ENCODE measurements around the gene LARP6.
"Not testable (repeated sequence)": the region's sequence is repeated elsewhere in the genome, so short reads cannot be mapped to it uniquely, and the experiment has no call there.

The LARP6 gene

DNA sequence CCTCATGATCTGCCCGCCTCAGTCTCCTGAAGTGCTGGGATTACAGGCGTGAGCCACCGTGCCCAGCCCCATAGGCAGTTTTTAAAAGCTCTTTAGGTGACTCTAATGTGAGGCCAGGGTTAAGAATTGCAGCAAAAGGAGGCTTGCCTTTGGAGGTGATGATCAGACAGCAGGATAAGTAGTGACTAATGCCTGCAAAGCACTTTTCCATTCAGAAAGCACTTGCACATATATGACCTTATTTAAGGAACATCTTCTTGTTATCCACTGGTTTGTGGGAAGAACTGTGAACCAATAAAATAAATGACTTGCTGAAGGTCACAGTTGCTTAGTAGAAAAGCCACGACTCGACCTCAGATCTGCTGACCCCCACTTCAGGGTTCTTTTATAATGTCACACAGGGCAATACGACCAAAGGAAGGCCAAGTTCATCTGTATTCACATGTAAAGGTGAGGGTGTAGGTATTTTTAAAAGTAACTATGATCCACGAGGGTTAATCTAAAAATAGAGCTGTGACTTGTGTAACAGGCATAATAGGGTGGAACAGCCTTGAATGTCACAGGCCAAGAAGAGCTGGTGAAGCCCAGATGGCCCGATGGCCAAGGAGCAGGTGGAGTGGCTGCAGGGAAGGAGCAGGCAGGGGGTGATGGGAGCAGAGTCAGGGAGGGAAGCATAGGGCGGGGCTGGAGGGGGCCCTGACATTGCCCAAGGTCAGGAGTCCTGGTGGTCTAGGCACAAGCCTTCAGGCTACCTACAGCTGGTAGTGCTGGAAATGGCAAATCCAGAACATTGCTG, 24.4 kb downstream of the LARP6 start:
- DNase-seq, result no peak

DNA sequence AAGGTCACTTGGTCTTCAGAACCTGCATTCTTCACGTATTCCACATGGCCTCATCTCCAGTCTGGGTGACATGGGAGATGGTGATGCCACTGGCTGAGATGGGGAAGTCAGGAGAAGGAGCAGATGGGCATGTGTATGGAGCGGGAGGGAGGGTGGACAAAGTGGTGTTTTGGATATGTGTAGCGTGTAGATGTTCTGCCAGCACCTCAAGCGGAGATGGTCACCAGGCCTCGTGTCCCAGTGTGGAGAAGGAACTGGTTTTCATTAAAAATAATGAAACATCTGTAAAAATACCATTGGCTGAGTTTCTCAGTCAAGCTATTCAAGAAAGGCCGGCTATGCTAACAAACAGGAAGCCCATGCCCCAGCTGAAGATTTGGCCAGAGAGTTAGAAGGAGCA, 26.2 kb downstream of the LARP6 start:
- no peak for DNase-seq

DNA sequence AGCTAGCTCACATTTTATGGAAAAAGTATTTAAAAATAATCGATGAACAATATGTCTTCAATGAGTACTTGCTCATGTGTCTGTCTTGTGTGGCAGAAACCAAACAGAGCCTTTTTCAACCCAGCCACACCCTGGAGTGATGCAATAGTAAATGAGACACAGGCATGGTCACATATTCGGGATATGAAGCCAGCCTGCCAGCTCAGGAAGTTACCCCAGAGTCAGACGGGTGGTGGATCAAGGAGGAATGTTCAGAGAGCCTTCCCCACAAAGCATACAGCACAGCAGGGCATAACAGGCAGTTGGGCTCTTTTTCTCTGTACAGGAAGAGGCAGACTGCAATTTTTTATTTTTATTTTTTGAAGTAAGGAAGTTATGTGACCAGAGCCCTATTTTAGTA, 27.3 kb downstream of the LARP6 start:
- no peak for DNase-seq

GRCh38 chr15:70825841-70826240, 28.1 kb downstream of the LARP6 start:
- DNase-seq, result no peak

DNA sequence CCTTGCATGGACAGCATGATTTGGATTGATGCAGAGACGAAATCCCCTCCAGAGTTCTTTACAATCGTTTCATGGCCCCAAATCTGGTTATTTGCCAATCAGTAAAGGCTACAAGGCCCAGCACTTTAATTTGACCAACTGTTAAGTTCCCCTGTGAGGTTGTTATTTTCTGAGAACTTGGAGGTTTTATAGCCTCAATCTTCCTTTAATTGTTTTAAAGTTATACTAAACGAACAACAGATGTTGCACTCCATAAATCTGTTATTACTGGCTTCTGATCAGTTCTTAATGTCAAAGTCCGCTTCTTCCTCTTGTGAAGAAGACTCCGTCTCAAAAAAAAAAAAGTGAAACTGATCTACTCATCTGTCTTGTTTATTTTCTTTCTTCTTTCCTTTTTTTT, 30.8 kb downstream of the LARP6 start:
- DNase-seq, result peak; percentile 64 to 75

- no peak for DNase-seq
Observed at GRCh38 chr15:70820214-70820613, 33.7 kb downstream of the LARP6 start.

DNA sequence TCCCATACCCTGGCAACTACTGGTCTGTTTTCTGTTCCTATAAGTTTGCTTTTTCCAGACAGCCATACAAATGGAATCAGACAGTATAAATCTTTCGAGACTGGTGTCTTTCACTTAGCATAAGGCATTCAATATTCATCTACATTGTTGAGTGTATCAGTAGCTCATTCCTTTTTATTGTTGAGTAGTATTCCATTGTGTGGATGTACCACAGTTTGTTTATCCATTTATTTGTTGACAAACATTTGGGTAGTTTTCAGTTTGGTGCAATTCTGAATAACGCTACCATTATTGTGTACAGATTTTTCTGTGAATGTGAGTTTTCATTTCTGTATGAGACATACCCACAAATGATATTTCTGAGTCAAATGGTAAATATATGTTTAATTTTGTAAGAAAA, 35.4 kb downstream of the LARP6 start:
- no peak for DNase-seq

GRCh38 chr15:70817266-70817665, 36.7 kb downstream of the LARP6 start:
- no peak for DNase-seq

DNA sequence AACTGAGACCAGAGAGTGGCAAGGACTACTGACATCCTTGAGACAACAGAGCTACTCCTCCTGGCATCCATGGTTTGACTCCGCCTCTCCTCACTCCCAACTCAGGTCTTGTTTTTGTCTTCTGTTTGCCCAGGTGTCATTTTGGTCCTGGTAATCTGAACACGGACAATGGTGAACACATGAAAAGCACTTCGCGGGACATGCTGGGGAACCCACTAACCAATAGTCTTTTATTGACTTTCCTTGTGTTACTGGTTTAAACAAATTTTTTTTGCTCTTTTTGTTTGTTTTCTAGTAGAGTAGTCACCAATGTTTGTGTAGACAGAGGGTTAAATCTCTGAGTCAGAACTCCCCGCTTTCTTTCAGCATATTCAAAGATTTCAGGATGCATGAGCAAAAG, 38.4 kb downstream of the LARP6 start:
- DNase-seq, result no peak

- DNase-seq, result not testable (repeated sequence)
Observed at GRCh38 chr15:70815011-70815410, 38.9 kb downstream of the LARP6 start.

GRCh38 chr15:70812827-70813364, 41.1 kb downstream of the LARP6 start:
- no peak for DNase-seq

- no peak for DNase-seq
Observed at GRCh38 chr15:70810916-70811578, 42.9 kb downstream of the LARP6 start.

DNA sequence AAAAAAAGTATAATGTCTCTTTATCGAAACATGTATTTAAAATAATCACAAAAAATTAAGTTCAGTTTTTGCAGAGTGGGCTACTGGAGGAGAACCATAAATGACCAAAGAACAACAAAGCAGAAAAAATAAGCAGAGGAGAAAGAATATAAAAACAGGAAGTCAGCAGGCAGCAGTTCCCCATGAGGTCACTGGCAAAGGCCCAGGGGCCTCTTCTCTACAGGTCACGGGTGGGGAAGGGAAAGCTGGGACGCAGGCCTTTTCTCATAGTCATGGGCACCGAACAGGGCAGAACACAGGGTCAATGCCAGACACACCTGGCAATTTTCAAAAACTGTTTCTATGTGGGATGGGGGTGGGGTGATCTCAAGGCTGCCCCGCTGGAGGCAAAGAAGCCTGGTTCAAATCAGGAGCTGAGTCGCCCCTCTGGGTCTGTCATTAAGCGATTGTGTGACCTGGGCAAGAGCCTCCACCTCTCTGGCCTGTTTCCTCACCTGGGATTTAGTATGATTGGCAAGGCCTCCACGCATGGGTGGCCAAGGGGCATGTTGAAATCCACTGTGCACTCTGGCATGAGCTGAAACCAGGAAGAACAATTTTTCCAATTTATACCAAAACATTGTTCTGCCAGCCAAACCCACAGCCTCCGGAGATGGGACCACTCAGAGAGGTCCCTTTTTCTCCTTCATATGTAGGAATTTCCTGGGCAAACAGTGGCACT, 46.8 kb downstream of the LARP6 start:
- no peak for DNase-seq

GRCh38 chr15:70804388-70804787, 49.6 kb downstream of the LARP6 start:
- not testable (repeated sequence) for DNase-seq

GRCh38 chr15:70802629-70803028, 51.3 kb downstream of the LARP6 start:
- DNase-seq, result no peak

- DNase-seq, result no peak
Observed at GRCh38 chr15:70801109-70801508, 52.8 kb downstream of the LARP6 start.

DNA sequence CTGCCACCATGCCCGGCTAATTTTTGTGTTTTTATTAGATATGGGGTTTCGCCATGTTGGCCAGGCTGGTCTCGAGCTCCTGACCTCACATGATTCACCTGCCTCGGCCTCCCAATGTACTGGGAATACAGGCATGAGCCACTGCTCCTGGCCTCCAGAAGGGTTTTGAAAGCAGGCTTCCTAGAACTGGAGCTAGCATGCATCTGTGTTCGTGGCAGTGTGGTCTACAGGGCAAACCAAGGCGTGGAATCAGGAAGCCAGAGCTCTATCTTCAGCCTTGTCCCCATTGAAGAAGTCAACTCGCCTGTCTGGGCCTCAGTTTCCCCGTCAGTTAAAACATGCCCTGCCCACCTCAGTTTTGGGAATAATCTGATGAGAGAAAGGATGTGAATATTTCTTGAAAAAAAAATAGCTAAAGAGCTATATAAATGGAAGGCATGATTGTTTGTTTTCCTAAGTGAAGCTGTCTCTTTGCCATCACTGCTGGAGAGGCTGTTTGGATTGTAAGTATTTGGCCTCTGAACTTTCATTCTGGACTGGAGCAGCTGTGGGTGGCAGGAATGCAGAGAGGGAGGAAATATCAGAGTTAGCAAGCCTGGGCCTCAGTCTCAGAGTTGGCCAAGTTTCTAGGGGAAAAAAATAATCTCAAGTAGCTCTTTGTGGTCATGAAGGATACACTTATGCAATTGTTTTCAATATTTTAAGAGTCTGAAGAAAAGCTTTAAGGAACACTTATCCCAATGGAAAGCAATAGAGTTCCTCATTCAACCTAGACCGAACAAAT, 54.1 kb downstream of the LARP6 start:
- DNase-seq, result no peak

- no peak for DNase-seq
Observed at GRCh38 chr15:70797464-70797863, 56.5 kb downstream of the LARP6 start.

DNA sequence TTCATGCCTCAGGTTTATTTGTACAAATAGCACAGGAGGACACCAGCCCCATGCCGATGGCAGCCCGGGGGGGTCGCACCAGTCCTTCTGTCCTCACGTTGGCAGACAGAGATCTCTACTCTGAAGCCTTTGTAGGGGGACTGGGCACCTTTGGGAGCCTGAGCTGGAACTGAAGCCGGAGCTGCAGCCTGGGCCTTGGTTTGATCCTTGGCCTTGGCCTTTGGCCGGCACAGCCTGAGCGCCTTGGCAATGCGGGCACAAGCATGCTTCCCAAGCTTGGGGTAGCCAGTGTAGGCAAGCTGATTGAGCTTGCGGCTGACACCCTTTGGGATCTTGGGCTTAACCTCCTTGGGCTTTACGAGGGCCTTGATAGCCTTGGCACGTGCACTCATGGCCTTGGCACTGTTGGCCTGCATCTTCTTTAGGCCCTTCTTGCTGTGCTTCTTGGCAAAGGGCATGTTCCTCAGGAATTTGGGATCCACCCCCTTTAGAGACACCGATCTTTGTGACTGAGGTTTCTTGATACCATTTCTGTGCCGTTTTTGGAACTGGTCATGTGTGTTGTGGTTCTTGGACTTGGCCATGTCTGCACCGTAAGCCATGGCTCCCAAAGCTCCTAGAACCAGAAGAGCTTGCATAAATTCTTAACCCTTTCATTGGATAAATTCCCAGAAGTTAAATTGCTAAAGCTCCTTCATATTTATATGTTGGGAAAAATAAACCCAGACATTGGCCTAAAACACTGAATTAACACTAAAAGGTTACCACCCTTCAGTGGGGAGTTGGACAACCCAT, 57.2 kb downstream of the LARP6 start:
- DNase-seq, result no peak

GRCh38 chr15:70795311-70795665, 58.7 kb downstream of the LARP6 start:
- DNase-seq, result no peak

GRCh38 chr15:70794596-70795310, 59.2 kb downstream of the LARP6 start:
- no peak for DNase-seq
